Measurements from ENCODE around the gene SMARCA2.
"Not testable (repeated sequence)": the region's sequence is repeated elsewhere in the genome, so short reads cannot be mapped to it uniquely, and the experiment has no call there.

SMARCA2 gene

GRCh38 chr9:2144619-2145018, 129.5 kb downstream of the SMARCA2 start:
- DNase-seq (ENCODE audit: low read depth), result no peak

- DNase-seq (ENCODE audit: low read depth), result no peak
Observed at GRCh38 chr9:2145746-2146145, 130.6 kb downstream of the SMARCA2 start.

GRCh38 chr9:2146700-2147099, 131.6 kb downstream of the SMARCA2 start:
- not testable (repeated sequence) for DNase-seq (ENCODE audit: low read depth)

GRCh38 chr9:2150338-2150737, 135.2 kb downstream of the SMARCA2 start:
- no peak for DNase-seq (ENCODE audit: low read depth)

GRCh38 chr9:2151171-2151570, 136.0 kb downstream of the SMARCA2 start:
- DNase-seq (ENCODE audit: low read depth), result no peak

GRCh38 chr9:2152966-2153629, 138.0 kb downstream of the SMARCA2 start:
- no peak for DNase-seq (ENCODE audit: low read depth)

GRCh38 chr9:2153630-2154217, 138.6 kb downstream of the SMARCA2 start:
- DNase-seq (ENCODE audit: low read depth), result no peak

GRCh38 chr9:2154731-2155130, 139.6 kb downstream of the SMARCA2 start:
- DNase-seq (ENCODE audit: low read depth), result no peak

GRCh38 chr9:2155966-2156365, 140.8 kb downstream of the SMARCA2 start:
- DNase-seq (ENCODE audit: low read depth), result no peak

- peak; percentile 4 for DNase-seq (ENCODE audit: low read depth)
Observed at GRCh38 chr9:2157277-2158110, 142.3 kb downstream of the SMARCA2 start.

GRCh38 chr9:2158111-2158610, 143.0 kb downstream of the SMARCA2 start:
- no peak for DNase-seq (ENCODE audit: low read depth)

GRCh38 chr9:2158766-2159430, 143.8 kb downstream of the SMARCA2 start:
- no peak for DNase-seq (ENCODE audit: low read depth)

- no peak for DNase-seq (ENCODE audit: low read depth)
Observed at GRCh38 chr9:2159521-2160454, 144.6 kb downstream of the SMARCA2 start.

- DNase-seq (ENCODE audit: low read depth), result no peak
Observed at GRCh38 chr9:2161661-2162060, 146.5 kb downstream of the SMARCA2 start.

GRCh38 chr9:2163231-2163885, 148.2 kb downstream of the SMARCA2 start:
- DNase-seq (ENCODE audit: low read depth), result no peak

- no peak for DNase-seq (ENCODE audit: low read depth)
Observed at GRCh38 chr9:2164268-2164667, 149.1 kb downstream of the SMARCA2 start.

GRCh38 chr9:2166203-2166602, 151.1 kb downstream of the SMARCA2 start:
- no peak for DNase-seq (ENCODE audit: low read depth)

GRCh38 chr9:2169035-2169434, 153.9 kb downstream of the SMARCA2 start:
- no peak for DNase-seq (ENCODE audit: low read depth)

GRCh38 chr9:2170722-2171121, 155.6 kb downstream of the SMARCA2 start:
- no peak for DNase-seq (ENCODE audit: low read depth)

- DNase-seq (ENCODE audit: low read depth), result no peak
Observed at GRCh38 chr9:2173170-2173569, 158.0 kb downstream of the SMARCA2 start.

- DNase-seq (ENCODE audit: low read depth), result no peak
Observed at GRCh38 chr9:2173861-2174260, 158.7 kb downstream of the SMARCA2 start.

All from stimulated activated CD8-positive, alpha-beta memory T cell treated with anti-CD3 and anti-CD28 coated beads, Interleukin-12 subunit alpha, Interleukin-12 subunit beta, amount 100 ng/mL, for 4 hours (primary cell).